PC-3 (cell line): ENCODE data around the gene GLI3.

Experiments used
- CTCF ChIP-seq: fragments of 300-600 bp; sonication (generic); conservative IDR thresholded peaks from 2 replicates; pipeline ENCODE4 v1.5.1; 2017; ENCODE audit warnings: antibody characterized with exemption, low read depth, mild to moderate bottlenecking, low read length
- EZH2 ChIP-seq: fragments of 300-600 bp; sonication (generic); IDR thresholded peaks from one replicate; pipeline ENCODE4 v1.6.1; 2017; ENCODE audit warnings: antibody characterized with exemption, mild to moderate bottlenecking, low read length; ENCODE audit not compliant: unreplicated experiment

- TF ChIP-seq EZH2 (no peak), CTCF (no peak)
Measured at GRCh38 chr7:42080841-42081586, 156.0 kb downstream of the GLI3 start.
